Measurements from ENCODE around the gene RFNG. TPM values are rescaled to one million over a fixed set of nuclear protein-coding genes. Genes with fewer than 3 reads are reported as not detected.

Gene RFNG
- total RNA-seq (10 to 100 TPM; 13.9 to 24.9 (median 18.9) TPM), polyA plus RNA-seq (10 to 100 TPM; 29.3 to 30.1 TPM)
- long read RNA-seq, donor 1, transcript RFNG-201 (8 exons, 1,828 nt), result major isoform, 17 of 33 reads
- long read RNA-seq, donor 1, partial matches to known transcripts, result 11 of 33 reads
- long read RNA-seq, donor 1, other reads (novel, unspliced or antisense), result 1 of 33 reads
- long read RNA-seq, donor 2, transcript RFNG-201 (8 exons, 1,828 nt), result major isoform, 17 of 22 reads
- long read RNA-seq, donor 2, partial matches to known transcripts, result 1 of 22 reads
- long read RNA-seq, donor 2, other reads (novel, unspliced or antisense), result 1 of 22 reads
- long read RNA-seq, donor 3, partial matches to known transcripts, result 5 of 7 reads
- long read RNA-seq, donor 3, other reads (novel, unspliced or antisense), result 1 of 7 reads

- intact Hi-C loops (cut with DNase I), result loop anchor here in 1 of 10 donors (5.0 kb wide), 1 partner anchor 45 kb away; the partner anchor contains the start of gene FASN
- Histone ChIP-seq H3K27ac (peak within 1 kb of the TSS in 9 of 10 donors; percentile 15 to 85 (median 71)), H3K9me3 (no peaks in the 10 kb centered on the region), H3K27me3 (no peaks in the 10 kb centered on the region), H3K4me1 (peaks cover 12 to 39% (median 28%) of the 10 kb centered on the region in 9 donors), H3K36me3 (peaks cover 3 to 72% (median 19%) of the 10 kb centered on the region in 9 donors), H3K4me3 (peak within 1 kb of the TSS; percentile 73 to 97 (median 84))
- no peak for TF ChIP-seq CTCF (IDR thresholded peaks at IDR 0.05)
- DNase-seq (peak; percentile 69 to 84), ATAC-seq (peak; percentile 27 to 82 (median 70))
- 1% methylated on average over 78 to 94 of the region's 94 CpGs for WGBS, 2 donors
These were observed at the start of gene RFNG, which contains the start of gene GPS1 for GRCh38 chr17:82051776-82052637. Gene RFNG, minus strand, starts transcription at chr17:82051811. Its CDS starts 45 bp downstream, at chr17:82051766. Gene GPS1, plus strand, starts transcription at chr17:82051898. Its CDS starts 34 bp downstream, at chr17:82051932.

- Histone ChIP-seq H3K27me3 (no peaks in the 10 kb centered on the region), H3K9me3 (no peaks in the 10 kb centered on the region), H3K4me3 (no peak overlapping the region), H3K27ac (peak overlapping the region in 5 of 10 donors; percentile 18 to 45 (median 30)), H3K36me3 (peaks cover 0 to under 1% (median 0%) of the 10 kb centered on the region in 9 donors), H3K4me1 (peaks cover 15 to 60% (median 47%) of the 10 kb centered on the region in 9 donors)
- intact Hi-C loops (cut with DNase I), result loop anchor here in 2 of 10 donors (5.0 to 10.0 kb wide), 2 partner anchors 57 to 69 kb away; partner anchors contain the start of gene RAC3 (in 1 of the 2)
- no peak for TF ChIP-seq CTCF (IDR thresholded peaks at IDR 0.05)
- DNase-seq (peak in 1 of 2 donors; percentile 26), ATAC-seq (peak in 1 of 8 donors; percentile 3)
- WGBS, 2 donors, result 56 to 65% methylated on average over 10 of the region's 10 CpGs
These were observed 49.7 kb upstream of the RFNG start for GRCh38 chr17:82101301-82101715.

- peaks cover 13 to 58% (median 43%) of the 10 kb centered on the region in 9 donors for H3K4me1 ChIP-seq
- peaks cover 0 to 6% (median 0%) of the 10 kb centered on the region in 9 donors for H3K36me3 ChIP-seq
- H3K27me3 ChIP-seq, result no peaks in the 10 kb centered on the region
- no peaks in the 10 kb centered on the region for H3K9me3 ChIP-seq
- no peak for TF ChIP-seq CTCF (IDR thresholded peaks at IDR 0.05)
- ATAC-seq, result no peak
- DNase-seq, result peak in 1 of 2 donors; percentile 14
- 89 to 90% methylated on average over 35 of the region's 35 CpGs for WGBS, 2 donors
- H3K4me3 ChIP-seq, result no peak overlapping the region
- intact Hi-C loops (cut with DNase I), result loop anchor here in 2 of 10 donors (5.0 to 10.0 kb wide), 2 partner anchors 56 to 68 kb away; partner anchors contain the start of gene RAC3 (in 1 of the 2)
- peak overlapping the region in 6 of 10 donors; percentile 30 to 100 (median 70) for H3K27ac ChIP-seq
These were observed 49.1 kb upstream of the RFNG start for GRCh38 chr17:82100502-82101298.
